Esophagus squamous epithelium (tissue), 4 donors: ENCODE data around the gene COL4A2.

Experiments used
- CTCF ChIP-seq, 6 experiments: fragments of 450-650 bp in 4 of 6; fragments of 200-600 bp in 2 of 6; sonication (generic) in 2 of 6; IDR thresholded peaks; one replicate each; pipeline ENCODE4 v1.5.1; 2016 to 2019; ENCODE audit warnings: antibody characterized with exemption in 6 of 6, mild to moderate bottlenecking in 4 of 6, moderate library complexity in 4 of 6
- POLR2A ChIP-seq, 4 donors: fragments of 450-650 bp; IDR thresholded peaks; one replicate each; pipeline ENCODE4 v1.6.1; 2017; ENCODE audit warnings: antibody characterized with exemption in 4 of 4, mild to moderate bottlenecking in 4 of 4, moderate library complexity in 3 of 4

- TF ChIP-seq CTCF (IDR thresholded peaks at IDR 0.05) (no peak), POLR2A (IDR thresholded peaks at IDR 0.05) (peak in 2 of 4 donors; percentile 17 to 68)
These were observed 33.8 kb downstream of the COL4A2 start for GRCh38 chr13:110340812-110341444.
